ENCODE results near the gene GABRG3.

GABRG3 gene

GRCh38 chr15:27114473-27114872, 143.5 kb downstream of the GABRG3 start:
- no peak for DNase-seq

GRCh38 chr15:27119695-27120266, 148.8 kb downstream of the GABRG3 start:
- DNase-seq: no peak

- no peak for DNase-seq
These were observed 150.7 kb downstream of the GABRG3 start for GRCh38 chr15:27121672-27122071.

- no peak for DNase-seq
These were observed 152.3 kb downstream of the GABRG3 start for GRCh38 chr15:27123291-27123690.

GRCh38 chr15:27123808-27124207, 152.8 kb downstream of the GABRG3 start:
- no peak for DNase-seq

- DNase-seq: no peak
These were observed 153.4 kb downstream of the GABRG3 start for GRCh38 chr15:27124287-27124871.

GRCh38 chr15:27125185-27125584, 154.2 kb downstream of the GABRG3 start:
- no peak for DNase-seq

GRCh38 chr15:27126449-27126848, 155.5 kb downstream of the GABRG3 start:
- no peak for DNase-seq

- no peak for DNase-seq
These were observed 157.0 kb downstream of the GABRG3 start for GRCh38 chr15:27127815-27128570.

- DNase-seq: no peak
These were observed 162.3 kb downstream of the GABRG3 start for GRCh38 chr15:27133249-27133648.

GRCh38 chr15:27134481-27134880, 163.5 kb downstream of the GABRG3 start:
- no peak for DNase-seq

- no peak for DNase-seq
These were observed 164.2 kb downstream of the GABRG3 start for GRCh38 chr15:27135151-27135550.

- DNase-seq: no peak
These were observed 166.1 kb downstream of the GABRG3 start for GRCh38 chr15:27137127-27137526.

- DNase-seq: no peak
These were observed 194.6 kb downstream of the GABRG3 start for GRCh38 chr15:27165590-27165989.

GRCh38 chr15:27166917-27167316, 195.9 kb downstream of the GABRG3 start:
- no peak for DNase-seq

- DNase-seq: no peak
These were observed 196.8 kb downstream of the GABRG3 start for GRCh38 chr15:27167738-27168137.

GRCh38 chr15:27170851-27171250, 199.9 kb downstream of the GABRG3 start:
- DNase-seq: no peak

GRCh38 chr15:27172821-27173220, 201.8 kb downstream of the GABRG3 start:
- DNase-seq: no peak

GRCh38 chr15:27175472-27176153, 204.6 kb downstream of the GABRG3 start:
- no peak for DNase-seq

- DNase-seq: no peak
These were observed 205.9 kb downstream of the GABRG3 start for GRCh38 chr15:27176785-27177406.

- DNase-seq: no peak
These were observed 208.8 kb downstream of the GABRG3 start for GRCh38 chr15:27179789-27180188.

- DNase-seq: no peak
These were observed 211.7 kb downstream of the GABRG3 start for GRCh38 chr15:27182561-27183110.

- DNase-seq: no peak
These were observed 212.2 kb downstream of the GABRG3 start for GRCh38 chr15:27183201-27183600.
